HepG2 (cell line): ENCODE measurements around the gene GAN. TPM values are rescaled to one million over a fixed set of nuclear protein-coding genes. Genes with fewer than 3 reads are reported as not detected.

ENCODE experiments used
- ARID5B ChIP-seq: IDR thresholded peaks from 2 replicates; pipeline ENCODE4 v1.4.0; 2020; ENCODE audit warnings: mild to moderate bottlenecking, missing genetic modification reagents
- IRX3 ChIP-seq: sonication (generic); formaldehyde crosslinking; IDR thresholded peaks from 2 replicates; pipeline ENCODE4 v1.8.1; 2023; ENCODE audit warnings: mild to moderate bottlenecking, low read depth, missing genetic modification reagents, borderline replicate concordance
- MLLT10 ChIP-seq: sonication (generic); formaldehyde crosslinking; IDR thresholded peaks from 2 replicates; pipeline ENCODE4 v1.4.0; 2020; ENCODE audit warnings: missing genetic modification reagents
- MLXIP ChIP-seq: sonication (generic); formaldehyde crosslinking; IDR thresholded peaks from 2 replicates; pipeline ENCODE4 v1.9.0; 2021; ENCODE audit warnings: missing genetic modification reagents, borderline replicate concordance
- MTF2 ChIP-seq: sonication (generic); formaldehyde crosslinking; IDR thresholded peaks from 2 replicates; pipeline ENCODE4 v1.5.0; 2020; ENCODE audit warnings: missing genetic modification reagents, borderline replicate concordance
- RFXAP ChIP-seq: sonication (generic); formaldehyde crosslinking; IDR thresholded peaks from 2 replicates; pipeline ENCODE4 v1.4.0; 2020; ENCODE audit warnings: missing genetic modification reagents, borderline replicate concordance
- SIX1 ChIP-seq: sonication (generic); formaldehyde crosslinking; IDR thresholded peaks from 2 replicates; pipeline ENCODE4 v1.4.0; 2020; ENCODE audit warnings: missing genetic modification reagents, borderline replicate concordance
- SRY ChIP-seq: sonication (generic); formaldehyde crosslinking; IDR thresholded peaks from 2 replicates; pipeline ENCODE4 v1.8.0; 2022; ENCODE audit warnings: mild to moderate bottlenecking, missing genetic modification reagents
- TBP ChIP-seq: sonication (generic); formaldehyde crosslinking; IDR thresholded peaks from 2 replicates; pipeline ENCODE4 v1.5.0; 2020; ENCODE audit warnings: missing genetic modification reagents
- ZBTB1 ChIP-seq: sonication (generic); formaldehyde crosslinking; IDR thresholded peaks from 2 replicates; pipeline ENCODE4 v1.4.0; 2020; ENCODE audit warnings: missing genetic modification reagents, borderline replicate concordance
- ZFP36L2 ChIP-seq: sonication (generic); formaldehyde crosslinking; IDR thresholded peaks from 2 replicates; pipeline ENCODE4 v1.4.0; 2020; ENCODE audit warnings: missing genetic modification reagents
- ZHX1 ChIP-seq: sonication (generic); formaldehyde crosslinking; IDR thresholded peaks from 2 replicates; pipeline ENCODE4 v1.8.1; 2022; ENCODE audit warnings: low read depth, mild to moderate bottlenecking, missing genetic modification reagents
- ZNF224 ChIP-seq: sonication (generic); formaldehyde crosslinking; IDR thresholded peaks from 2 replicates; pipeline ENCODE4 v1.5.0; 2020; ENCODE audit warnings: mild to moderate bottlenecking, missing genetic modification reagents
- ZNF615 ChIP-seq: sonication (generic); formaldehyde crosslinking; IDR thresholded peaks from 2 replicates; pipeline ENCODE4 v1.5.0; 2020; ENCODE audit warnings: mild to moderate bottlenecking, missing genetic modification reagents, borderline replicate concordance
- ZNF777 ChIP-seq: sonication (generic); formaldehyde crosslinking; IDR thresholded peaks from 2 replicates; pipeline ENCODE4 v1.4.0; 2020; ENCODE audit warnings: missing genetic modification reagents
- ZNF784 ChIP-seq: sonication (generic); formaldehyde crosslinking; IDR thresholded peaks from 2 replicates; pipeline ENCODE4 v1.5.1; 2020; ENCODE audit warnings: missing genetic modification reagents, mild to moderate bottlenecking, borderline replicate concordance
- ZNF891 ChIP-seq: sonication (generic); formaldehyde crosslinking; IDR thresholded peaks from 2 replicates; pipeline ENCODE4 v1.5.0; 2020; ENCODE audit warnings: mild to moderate bottlenecking, missing genetic modification reagents
- polyA plus RNA-seq, 8 experiments: library from polyadenylated mRNA; depleted of rRNA in 3 of 8; stranded (reverse) in 7 of 8; unstranded in 1 of 8; fragments of >200 nt; fragmentation: Illumina TruSeq in 4 of 8; extraction: Trizol in 4 of 8; gene quantifications; 2 replicates each; pipeline versions ENCODE4 v1.2.1 to v1.2.3, GENCODE V29; 2011 to 2016; ENCODE audit warnings: low read depth in 4 of 8, missing spikeins in 1 of 8, mixed read lengths in 1 of 8; ENCODE audit not compliant: insufficient read depth in 1 of 8
- total RNA-seq, 5 experiments: library from RNA; depleted of rRNA; stranded (reverse); fragments of >200 nt; fragmentation: Illumina TruSeq; extraction: Trizol; gene quantifications; 2 replicates each; pipeline ENCODE4 v1.2.3, GENCODE V29; 2016; ENCODE audit warnings: low read depth in 1 of 5

The GAN gene
- total and polyA plus RNA-seq, 2 of the 13 experiments (the other 11 are each of a cell fraction or from before 2014, with no cell fraction given): 4.3 to 11.0 TPM

- TF ChIP-seq ARID5B (CRISPR knock-in tag) (peak; percentile 24; the same call in 1 of the 2 replicates), ZNF777 (CRISPR knock-in tag) (0 out of 2 replicates have a peak, but pooled peaks have one; percentile 31), ZNF224 (CRISPR knock-in tag) (0 out of 2 replicates have a peak, but pooled peaks have one; percentile 76), ZHX1 (CRISPR knock-in tag) (peak; percentile 66; the same call in 1 of the 2 replicates), MLLT10 (CRISPR knock-in tag) (no peak), SRY (CRISPR knock-in tag) (no peak), ZBTB1 (CRISPR knock-in tag) (no peak), ZNF891 (CRISPR knock-in tag) (0 out of 2 replicates have a peak, but pooled peaks have one; percentile 48), ZNF615 (CRISPR knock-in tag) (no peak), MTF2 (no peak), MLXIP (CRISPR knock-in tag) (no peak; the same call in 1 of the 2 replicates), ZNF784 (CRISPR knock-in tag) (0 out of 2 replicates have a peak, but pooled peaks have one; percentile 33), RFXAP (no peak), ZFP36L2 (CRISPR knock-in tag) (no peak), IRX3 (CRISPR knock-in tag) (no peak), SIX1 (no peak), TBP (CRISPR knock-in tag) (no peak)
Observed at GRCh38 chr16:81431554-81432353, 117.0 kb downstream of the GAN start (continued).
